HCT116 (cell line): ENCODE measurements around the gene MTG2. TPM values are rescaled to one million over a fixed set of nuclear protein-coding genes. Genes with fewer than 3 reads are reported as not detected.

Experiments used
- ATAC-seq: fragments of 200-7000 bp; cut with Tn5 transposase; 2 replicates; pipeline ENCODE4 v1.9.1; 2020; ENCODE audit warnings: mild to moderate bottlenecking, moderate library complexity
- BruUV-seq: library from RNA; stranded (reverse); fragments of 400-500 nt; replicated peaks from 2 replicates; lab custom pipeline; 2021; lab: Mats Ljungman, UMichigan
- CTCF ChIA-PET: fragments of 300-600 bp; sonication (Branson Sonifier 250); formaldehyde crosslinking; loops from one replicate; lab custom pipeline; 2021; ENCODE audit warnings: antibody characterized with exemption; lab: Charles Lee
- POLR2A ChIA-PET: fragments of 300-600, 350-600 bp; sonication (Branson Sonifier 250); formaldehyde crosslinking; loops from one replicate; lab custom pipeline; 2021; ENCODE audit warnings: antibody characterized with exemption; lab: Charles Lee
- RAD21 ChIA-PET, 2 experiments: fragments of 300-600 bp; sonication (Branson Sonifier 250); formaldehyde crosslinking; loops; one replicate each; lab custom pipeline; 2023; ENCODE audit warnings: low total read pairs in 2 of 2; ENCODE audit not compliant: uncharacterized antibody in 2 of 2, unreplicated experiment in 2 of 2, low non-redundant PET in 1 of 2; lab: Charles Lee
- DNase-seq: peaks from one replicate; pipeline ENCODE4 v3.0.0-alpha.2; 2010; ENCODE audit warnings: low read depth, low spot score
- H2AFZ ChIP-seq: fragments of 200-600 bp; shearing (Covaris generic), sonication (generic); 2 replicates; pipeline ENCODE4 v1.6.1; 2017; ENCODE audit warnings: low read depth, mixed run types, mixed read lengths, antibody characterized with exemption, low read length; ENCODE audit not compliant: poor library complexity, severe bottlenecking
- H3K27ac ChIP-seq: 2 replicates; pipeline ENCODE4 v1.5.1; 2012; ENCODE audit warnings: low read depth, low read length
- H3K27me3 ChIP-seq: fragments of 200-600 bp; sonication (generic); 2 replicates; pipeline ENCODE4 v1.6.1; 2016; ENCODE audit warnings: mixed run types, low read length, mixed read lengths; ENCODE audit not compliant: insufficient read depth
- H3K36me3 ChIP-seq, 2 experiments: fragments of 200-500 bp in 1 of 2; fragments of 200-600 bp in 1 of 2; sonication (Bioruptor generic) in 1 of 2; sonication (generic) in 1 of 2; 2 replicates each; pipeline versions ENCODE4 v1.5.1 to v1.6.1; 2014 to 2016; ENCODE audit warnings: low read length in 2 of 2, inconsistent platforms in 1 of 2, mixed read lengths in 1 of 2, mixed run types in 1 of 2; ENCODE audit not compliant: insufficient read depth in 2 of 2, control insufficient read depth in 1 of 2
- H3K4me1 ChIP-seq, 2 experiments: fragments of 200-600 bp in 1 of 2; sonication (generic) in 1 of 2; 2 replicates each; pipeline versions ENCODE4 v1.5.1 to v1.6.1; 2012 to 2017; ENCODE audit warnings: low read length in 2 of 2, inconsistent platforms in 1 of 2, mild to moderate bottlenecking in 1 of 2, mixed read lengths in 1 of 2, mixed run types in 1 of 2, moderate library complexity in 1 of 2; ENCODE audit not compliant: insufficient read depth in 2 of 2, control insufficient read depth in 1 of 2
- H3K4me2 ChIP-seq: fragments of 200-600 bp; sonication (generic); 2 replicates; pipeline ENCODE4 v1.6.1; 2017; ENCODE audit warnings: mixed run types, low read length, mixed read lengths
- H3K4me3 ChIP-seq, 2 experiments: fragments of 200-600 bp in 1 of 2; sonication (generic) in 1 of 2; replicated peaks in 1 of 2; 2 replicates each; pipeline ENCODE4 v1.5.1; 2011 to 2016; ENCODE audit warnings: low read length in 2 of 2, control low read depth in 1 of 2, low read depth in 1 of 2, mild to moderate bottlenecking in 1 of 2, mixed read lengths in 1 of 2, mixed run types in 1 of 2
- H3K79me2 ChIP-seq: fragments of 200-600 bp; sonication (generic); 2 replicates; pipeline ENCODE4 v1.6.1; 2017; ENCODE audit warnings: mild to moderate bottlenecking, mixed run types, low read length, moderate library complexity, mixed read lengths; ENCODE audit not compliant: insufficient read depth
- H3K9ac ChIP-seq: fragments of 200-600 bp; sonication (generic); 2 replicates; pipeline ENCODE4 v1.6.1; 2016; ENCODE audit warnings: low read length, mixed read lengths
- H3K9me2 ChIP-seq: fragments of 200-600 bp; sonication (generic), shearing (Covaris generic); 2 replicates; pipeline ENCODE4 v1.6.1; 2017; ENCODE audit warnings: mixed run types, mild to moderate bottlenecking, moderate library complexity; ENCODE audit not compliant: insufficient read depth
- H3K9me3 ChIP-seq, 2 experiments: fragments of 200-500 bp in 1 of 2; fragments of 200-600 bp in 1 of 2; sonication (Bioruptor generic) in 1 of 2; sonication (generic) in 1 of 2; 2 replicates each; pipeline ENCODE4 v1.6.1; 2014 to 2017; ENCODE audit warnings: low read length in 2 of 2, mixed read lengths in 2 of 2, inconsistent platforms in 1 of 2, low read depth in 1 of 2, mild to moderate bottlenecking in 1 of 2, mixed run types in 1 of 2, moderate library complexity in 1 of 2; ENCODE audit not compliant: control insufficient read depth in 1 of 2, insufficient read depth in 1 of 2
- H4K20me1 ChIP-seq: fragments of 200-600 bp; sonication (generic), shearing (Covaris generic); 2 replicates; pipeline ENCODE4 v1.6.1; 2017; ENCODE audit warnings: mixed run types, mild to moderate bottlenecking, moderate library complexity; ENCODE audit not compliant: insufficient read depth
- CBX3 ChIP-seq: IDR thresholded peaks from 2 replicates; pipeline ENCODE4 v1.6.1; 2012; ENCODE audit warnings: low read depth
- CEBPB ChIP-seq: IDR thresholded peaks from 2 replicates; pipeline ENCODE4 v1.6.1; 2012; ENCODE audit warnings: low read depth
- EGR1 ChIP-seq: IDR thresholded peaks from 2 replicates; pipeline ENCODE4 v1.6.1; 2012; ENCODE audit warnings: low read depth
- ELF1 ChIP-seq: IDR thresholded peaks from 2 replicates; pipeline ENCODE4 v1.6.1; 2012; ENCODE audit warnings: low read depth, borderline replicate concordance
- EZH2phosphoT487 ChIP-seq: fragments of 200-600 bp; IDR thresholded peaks from 2 replicates; pipeline ENCODE4 v1.6.1; 2018; ENCODE audit warnings: antibody characterized with exemption, borderline replicate concordance
- FOSL1 ChIP-seq: IDR thresholded peaks from 2 replicates; pipeline ENCODE4 v1.6.1; 2012; ENCODE audit warnings: low read depth
- JUND ChIP-seq: IDR thresholded peaks from 2 replicates; pipeline ENCODE4 v1.6.1; 2012
- POLR2A ChIP-seq: IDR thresholded peaks from 2 replicates; pipeline ENCODE4 v1.7.0; 2011; ENCODE audit warnings: borderline replicate concordance; ENCODE audit not compliant: insufficient read depth, insufficient read length; ENCODE audit errors: extremely low read depth
- RAD21 ChIP-seq: IDR thresholded peaks from 2 replicates; pipeline ENCODE4 v1.6.1; 2012; ENCODE audit warnings: low read depth, mild to moderate bottlenecking
- REST ChIP-seq: IDR thresholded peaks from 2 replicates; pipeline ENCODE4 v1.6.1; 2012; ENCODE audit warnings: low read depth
- SIN3A ChIP-seq: IDR thresholded peaks from 2 replicates; pipeline ENCODE4 v1.6.1; 2012; ENCODE audit warnings: low read depth
- TCF7L2 ChIP-seq: IDR thresholded peaks from 2 replicates; pipeline ENCODE4 v1.7.0; 2011; ENCODE audit warnings: borderline replicate concordance, inconsistent platforms; ENCODE audit not compliant: insufficient read depth, insufficient read length; ENCODE audit errors: extremely low read depth
- ZBTB33 ChIP-seq: IDR thresholded peaks from 2 replicates; pipeline ENCODE4 v1.6.1; 2011; ENCODE audit warnings: mild to moderate bottlenecking, low read length, moderate library complexity; ENCODE audit not compliant: insufficient replicate concordance; ENCODE audit errors: extremely low read depth
- ZNF274 ChIP-seq: fragments of 200-500 bp; sonication (Bioruptor generic); IDR thresholded peaks from 2 replicates; pipeline ENCODE4 v1.6.1; 2014; ENCODE audit warnings: mild to moderate bottlenecking, low read depth, low read length, inconsistent platforms
- intact Hi-C: fragments of 100-400 bp; cut with micrococcal nuclease; formaldehyde crosslinking; loops from 2 replicates; pipeline ENCODE4 v1.10.0; 2022
- total RNA-seq: library from RNA; stranded (reverse); gene quantifications from one replicate; pipeline ENCODE4 v1.2.1, GENCODE V29; 2021; ENCODE audit not compliant: unreplicated experiment
- TF ChIP-seq, protein P1 (sequence below): IDR thresholded peaks from 2 replicates; pipeline ENCODE4 v1.6.1; 2012

Gene MTG2
- total RNA-seq, 1 experiment from 2014 or later = 43.3 TPM

DNA sequence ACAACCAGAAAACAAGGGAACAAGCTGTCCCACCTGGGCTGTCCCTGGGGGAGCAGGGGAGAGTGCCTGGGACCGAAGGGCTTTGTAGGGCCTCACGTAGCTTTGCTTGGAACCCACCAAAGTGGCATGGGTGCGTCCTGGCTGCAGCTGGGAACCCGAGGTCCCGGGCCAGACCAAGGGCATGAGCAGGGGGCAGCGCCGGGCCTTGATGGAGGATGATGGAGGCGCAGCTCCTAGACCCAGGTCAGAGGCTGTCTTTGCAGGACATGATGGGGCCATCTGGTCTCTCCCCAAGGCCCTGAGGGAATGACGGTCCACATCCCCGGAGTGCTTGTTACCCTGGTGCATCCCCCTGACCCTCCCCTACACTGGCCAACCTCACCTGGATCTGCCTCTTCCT is 47.9 kb downstream of the MTG2 start:
- no peaks in the 10 kb centered on the region for H3K9me2 ChIP-seq
- peaks cover 0 to 20% of the 10 kb centered on the region in 2 experiments; a peak in 2 of 4 replicates for H3K4me1 ChIP-seq
- H4K20me1 ChIP-seq = no peaks in the 10 kb centered on the region
- ATAC-seq (no peak), DNase-seq (no peak)
- intact Hi-C loops = no loop called here
- H3K4me3 ChIP-seq = no peak overlapping the region
- RAD21 ChIA-PET = no interaction called here
- CTCF ChIA-PET = no interaction called here
- no peak overlapping the region for H2AFZ ChIP-seq
- no peaks in the 10 kb centered on the region for H3K79me2 ChIP-seq
- no peaks in the 10 kb centered on the region for H3K9me3 ChIP-seq
- H3K27me3 ChIP-seq = 0 out of 2 replicates have a peak, but pooled peaks cover 5% of the 10 kb centered on the region
- TF ChIP-seq EZH2phosphoT487 = no peak
- no peak for TF ChIP-seq EGR1
- no peak for TF ChIP-seq TCF7L2
- no peak for TF ChIP-seq CBX3
- TF ChIP-seq REST = no peak
- TF ChIP-seq, protein P1, sequence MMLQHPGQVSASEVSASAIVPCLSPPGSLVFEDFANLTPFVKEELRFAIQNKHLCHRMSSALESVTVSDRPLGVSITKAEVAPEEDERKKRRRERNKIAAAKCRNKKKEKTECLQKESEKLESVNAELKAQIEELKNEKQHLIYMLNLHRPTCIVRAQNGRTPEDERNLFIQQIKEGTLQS = no peak
- POLR2A ChIA-PET = no interaction called here
- H3K27ac ChIP-seq = no peak overlapping the region
- no peaks in the 10 kb centered on the region for H3K36me3 ChIP-seq
- no peak overlapping the region for H3K4me2 ChIP-seq
- H3K9ac ChIP-seq = no peak overlapping the region
- BruUV-seq = no TSS peak

DNA sequence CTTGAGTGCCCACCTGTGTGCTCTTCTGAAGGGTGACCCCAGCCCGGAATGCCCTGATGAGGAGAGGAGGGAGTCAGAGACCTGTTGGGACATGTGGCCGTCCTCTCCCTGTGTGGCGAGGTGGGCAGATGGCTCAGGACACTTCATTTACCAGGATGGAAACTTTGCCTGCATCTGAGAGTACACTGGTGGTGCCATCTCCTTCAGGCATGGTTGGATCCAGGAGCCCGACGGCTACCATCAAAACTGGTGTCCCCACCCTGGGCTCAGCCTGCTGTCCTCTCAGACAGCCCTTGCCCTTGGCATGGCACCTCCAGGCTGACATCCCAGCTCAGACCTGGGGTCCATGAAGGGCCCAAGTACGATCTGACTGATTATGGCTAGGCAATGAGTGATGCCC is 48.5 kb downstream of the MTG2 start:
- H3K79me2 ChIP-seq = no peaks in the 10 kb centered on the region
- H3K4me1 ChIP-seq = peaks cover 0 to 20% of the 10 kb centered on the region in 2 experiments; a peak in 2 of 4 replicates
- no peak overlapping the region for H3K4me2 ChIP-seq
- CTCF ChIA-PET = no interaction called here
- RAD21 ChIA-PET = no interaction called here
- no peaks in the 10 kb centered on the region for H3K27me3 ChIP-seq
- H3K27ac ChIP-seq = no peak overlapping the region
- DNase-seq (no peak), ATAC-seq (no peak)
- no peaks in the 10 kb centered on the region for H4K20me1 ChIP-seq
- no peaks in the 10 kb centered on the region for H3K9me2 ChIP-seq
- POLR2A ChIA-PET = no interaction called here
- no peak overlapping the region for H2AFZ ChIP-seq
- no TSS peak for BruUV-seq
- intact Hi-C loops = no loop called here
- no peak overlapping the region for H3K9ac ChIP-seq
- no peaks in the 10 kb centered on the region for H3K9me3 ChIP-seq
- no peaks in the 10 kb centered on the region for H3K36me3 ChIP-seq
- no peak overlapping the region for H3K4me3 ChIP-seq
- TF ChIP-seq SIN3A (no peak), RAD21 (no peak), FOSL1 (no peak), ZBTB33 (no peak), ZNF274 (no peak), POLR2A (no peak), JUND (no peak), CEBPB (no peak), ELF1 (no peak)
- TF ChIP-seq, protein P1 = no peak
